Adipocyte (in vitro differentiated cells): Measurements from ENCODE around the gene MIDN.

ENCODE experiments used
- DNase-seq: peaks from one replicate; pipeline ENCODE4 v3.0.0-alpha.2; 2015; ENCODE audit warnings: low read depth
- H3K27me3 ChIP-seq: replicated peaks from 2 replicates; pipeline ENCODE4 v1.7.0; 2013; ENCODE audit warnings: mild to moderate bottlenecking, low read length, moderate library complexity; ENCODE audit not compliant: control insufficient read depth, insufficient read depth
- H3K36me3 ChIP-seq: 2 replicates; pipeline ENCODE4 v1.7.0; 2013; ENCODE audit warnings: low read length, mild to moderate bottlenecking, moderate library complexity; ENCODE audit not compliant: control insufficient read depth, insufficient read depth, severe bottlenecking
- H3K4me1 ChIP-seq: 2 replicates; pipeline ENCODE4 v1.7.0; 2013; ENCODE audit warnings: mild to moderate bottlenecking, low read length, moderate library complexity; ENCODE audit not compliant: control insufficient read depth, insufficient read depth
- H3K4me3 ChIP-seq: 2 replicates; pipeline ENCODE4 v1.7.0; 2013; ENCODE audit warnings: mild to moderate bottlenecking, low read length, moderate library complexity
- H3K9ac ChIP-seq: 2 replicates; pipeline ENCODE4 v1.7.0; 2013; ENCODE audit warnings: mild to moderate bottlenecking, low read length, moderate library complexity
- H3K9me3 ChIP-seq: 2 replicates; pipeline ENCODE4 v1.7.0; 2013; ENCODE audit warnings: mild to moderate bottlenecking, low read length, moderate library complexity; ENCODE audit not compliant: control insufficient read depth

The MIDN gene

GRCh38 chr19:1292419-1293151 lies 44.2 kb downstream of the MIDN start:
- no peak overlapping the region for H3K4me3 ChIP-seq
- no peaks in the 10 kb centered on the region for H3K9me3 ChIP-seq
- H3K9ac ChIP-seq = no peak overlapping the region
- H3K27me3 ChIP-seq = peaks cover 54% of the 10 kb centered on the region
- no peaks in the 10 kb centered on the region for H3K4me1 ChIP-seq
- no peak for DNase-seq
- H3K36me3 ChIP-seq = no peaks in the 10 kb centered on the region

- no peaks in the 10 kb centered on the region for H3K4me1 ChIP-seq
- no peaks in the 10 kb centered on the region for H3K36me3 ChIP-seq
- H3K27me3 ChIP-seq = peaks cover 44% of the 10 kb centered on the region
- no peaks in the 10 kb centered on the region for H3K9me3 ChIP-seq
- DNase-seq = no peak
- no peak overlapping the region for H3K4me3 ChIP-seq
- no peak overlapping the region for H3K9ac ChIP-seq
These were observed 45.6 kb downstream of the MIDN start for GRCh38 chr19:1293782-1294604.

- H3K4me1 ChIP-seq = no peaks in the 10 kb centered on the region
- no peaks in the 10 kb centered on the region for H3K36me3 ChIP-seq
- no peak overlapping the region for H3K4me3 ChIP-seq
- H3K9ac ChIP-seq = no peak overlapping the region
- H3K9me3 ChIP-seq = no peaks in the 10 kb centered on the region
- peaks cover 37% of the 10 kb centered on the region for H3K27me3 ChIP-seq
- DNase-seq = no peak
These were observed 46.3 kb downstream of the MIDN start for GRCh38 chr19:1294688-1295087.

- no peak overlapping the region for H3K4me3 ChIP-seq
- no peaks in the 10 kb centered on the region for H3K9me3 ChIP-seq
- H3K4me1 ChIP-seq = no peaks in the 10 kb centered on the region
- peak; percentile 55 for DNase-seq
- no peaks in the 10 kb centered on the region for H3K36me3 ChIP-seq
- H3K27me3 ChIP-seq = peaks cover 37% of the 10 kb centered on the region
- no peak overlapping the region for H3K9ac ChIP-seq
These were observed 47.0 kb downstream of the MIDN start for GRCh38 chr19:1295169-1296012.

GRCh38 chr19:1296078-1296477 lies 47.7 kb downstream of the MIDN start:
- no peak overlapping the region for H3K9ac ChIP-seq
- no peak overlapping the region for H3K4me3 ChIP-seq
- H3K27me3 ChIP-seq = peaks cover 37% of the 10 kb centered on the region
- no peaks in the 10 kb centered on the region for H3K4me1 ChIP-seq
- DNase-seq = no peak
- H3K9me3 ChIP-seq = no peaks in the 10 kb centered on the region
- no peaks in the 10 kb centered on the region for H3K36me3 ChIP-seq

GRCh38 chr19:1296575-1297271 lies 48.3 kb downstream of the MIDN start:
- Histone ChIP-seq H3K4me1 (no peaks in the 10 kb centered on the region), H3K9ac (no peak overlapping the region), H3K4me3 (no peak overlapping the region), H3K36me3 (no peaks in the 10 kb centered on the region), H3K9me3 (no peaks in the 10 kb centered on the region), H3K27me3 (peaks cover 36% of the 10 kb centered on the region)
- DNase-seq = no peak

- Histone ChIP-seq H3K4me1 (no peaks in the 10 kb centered on the region), H3K27me3 (peaks cover 21% of the 10 kb centered on the region), H3K36me3 (no peaks in the 10 kb centered on the region), H3K4me3 (no peak overlapping the region), H3K9me3 (no peaks in the 10 kb centered on the region), H3K9ac (no peak overlapping the region)
- no peak for DNase-seq
These were observed 49.9 kb downstream of the MIDN start for GRCh38 chr19:1298235-1298634.

GRCh38 chr19:1299801-1300200 lies 51.4 kb downstream of the MIDN start:
- no peaks in the 10 kb centered on the region for H3K36me3 ChIP-seq

GRCh38 chr19:1300744-1301490 lies 52.5 kb downstream of the MIDN start:
- Histone ChIP-seq H3K4me1 (no peaks in the 10 kb centered on the region), H3K36me3 (no peaks in the 10 kb centered on the region), H3K9ac (no peak overlapping the region), H3K27me3 (peaks cover 10% of the 10 kb centered on the region), H3K9me3 (no peaks in the 10 kb centered on the region), H3K4me3 (no peak overlapping the region)
- DNase-seq = no peak

More at GRCh38 chr19:1299801-1300200, 51.4 kb downstream of the MIDN start:
- H3K9ac ChIP-seq = no peak overlapping the region
- no peak for DNase-seq
- H3K27me3 ChIP-seq = peaks cover 6% of the 10 kb centered on the region
- H3K4me1 ChIP-seq = no peaks in the 10 kb centered on the region
- no peaks in the 10 kb centered on the region for H3K9me3 ChIP-seq
- no peak overlapping the region for H3K4me3 ChIP-seq

- Histone ChIP-seq H3K36me3 (no peaks in the 10 kb centered on the region), H3K4me1 (no peaks in the 10 kb centered on the region), H3K9me3 (no peaks in the 10 kb centered on the region), H3K27me3 (peaks cover 10% of the 10 kb centered on the region), H3K4me3 (no peak overlapping the region), H3K9ac (no peak overlapping the region)
- no peak for DNase-seq
These were observed 54.3 kb downstream of the MIDN start for GRCh38 chr19:1302533-1303239.
